Femur (tissue), 1 donor: Measurements from ENCODE around the gene SYCP2.

ENCODE experiments used
- DNase-seq: peaks from one replicate; pipeline ENCODE4 v3.0.0-alpha.2; 2017

The SYCP2 gene

DNA sequence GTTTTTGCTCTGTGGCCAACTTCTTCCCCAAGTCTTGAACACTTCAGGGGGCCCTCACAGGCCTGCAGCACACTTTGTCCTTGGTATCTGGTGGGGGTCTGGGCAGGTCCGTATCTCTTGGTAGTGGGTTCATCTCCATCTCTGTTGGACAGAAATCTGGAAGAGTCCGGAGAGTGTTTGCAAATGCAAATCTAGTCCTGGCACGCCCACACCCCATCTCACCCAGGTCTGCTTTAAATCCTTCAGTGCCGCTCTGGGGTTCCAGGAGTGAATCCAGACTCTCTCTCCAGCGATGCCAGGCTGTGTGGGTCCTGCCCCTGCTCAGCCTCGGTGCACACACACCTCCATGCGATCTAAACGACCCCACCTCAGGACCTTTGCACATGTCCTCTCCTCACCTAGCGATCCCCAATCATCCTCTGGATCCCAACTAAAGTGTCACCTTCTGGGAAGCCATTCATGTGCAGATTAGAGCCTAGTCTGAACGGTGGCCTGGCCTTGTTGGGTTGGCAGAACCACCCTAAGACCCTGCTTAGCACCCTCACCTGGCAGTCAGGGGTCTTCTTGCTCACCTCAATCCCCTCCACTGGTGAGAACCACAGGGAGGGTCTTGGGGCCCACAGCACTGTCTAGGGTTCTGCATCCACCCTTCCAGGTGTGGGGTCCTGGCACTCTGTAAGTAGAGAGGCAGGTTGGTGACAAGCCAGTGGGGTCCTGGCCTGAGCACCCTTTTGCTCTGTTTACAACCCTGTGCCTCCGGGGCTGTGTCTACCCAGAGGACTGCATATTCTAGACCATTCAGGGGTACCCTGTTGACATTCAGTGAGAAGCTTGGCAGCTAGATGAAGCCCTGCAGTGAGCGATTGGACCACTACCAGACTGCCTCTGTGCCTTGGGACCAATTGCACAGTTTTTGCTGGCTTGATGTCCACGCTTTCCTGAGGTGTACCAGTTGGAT lies 100.8 kb downstream of the SYCP2 start:
- DNase-seq, result no peak

DNA sequence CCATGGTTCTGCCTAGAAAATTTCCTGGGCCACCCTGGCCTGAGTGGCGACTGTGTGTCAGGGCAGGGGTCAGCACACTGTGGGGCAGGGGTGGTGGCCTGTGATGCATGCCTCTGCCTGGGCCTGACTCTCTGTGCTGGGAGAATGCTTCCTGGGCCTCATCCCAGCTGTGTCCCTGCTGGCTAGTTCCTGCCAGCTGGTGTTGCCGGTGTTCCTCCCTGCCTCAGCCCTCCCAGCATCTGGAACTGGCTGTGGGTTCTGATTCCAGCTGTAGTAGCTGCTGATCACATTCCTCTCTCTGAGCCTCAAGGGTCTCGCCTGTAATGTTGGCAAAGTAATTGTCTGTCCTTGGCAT lies 101.5 kb downstream of the SYCP2 start:
- DNase-seq, result peak; percentile 72

DNA sequence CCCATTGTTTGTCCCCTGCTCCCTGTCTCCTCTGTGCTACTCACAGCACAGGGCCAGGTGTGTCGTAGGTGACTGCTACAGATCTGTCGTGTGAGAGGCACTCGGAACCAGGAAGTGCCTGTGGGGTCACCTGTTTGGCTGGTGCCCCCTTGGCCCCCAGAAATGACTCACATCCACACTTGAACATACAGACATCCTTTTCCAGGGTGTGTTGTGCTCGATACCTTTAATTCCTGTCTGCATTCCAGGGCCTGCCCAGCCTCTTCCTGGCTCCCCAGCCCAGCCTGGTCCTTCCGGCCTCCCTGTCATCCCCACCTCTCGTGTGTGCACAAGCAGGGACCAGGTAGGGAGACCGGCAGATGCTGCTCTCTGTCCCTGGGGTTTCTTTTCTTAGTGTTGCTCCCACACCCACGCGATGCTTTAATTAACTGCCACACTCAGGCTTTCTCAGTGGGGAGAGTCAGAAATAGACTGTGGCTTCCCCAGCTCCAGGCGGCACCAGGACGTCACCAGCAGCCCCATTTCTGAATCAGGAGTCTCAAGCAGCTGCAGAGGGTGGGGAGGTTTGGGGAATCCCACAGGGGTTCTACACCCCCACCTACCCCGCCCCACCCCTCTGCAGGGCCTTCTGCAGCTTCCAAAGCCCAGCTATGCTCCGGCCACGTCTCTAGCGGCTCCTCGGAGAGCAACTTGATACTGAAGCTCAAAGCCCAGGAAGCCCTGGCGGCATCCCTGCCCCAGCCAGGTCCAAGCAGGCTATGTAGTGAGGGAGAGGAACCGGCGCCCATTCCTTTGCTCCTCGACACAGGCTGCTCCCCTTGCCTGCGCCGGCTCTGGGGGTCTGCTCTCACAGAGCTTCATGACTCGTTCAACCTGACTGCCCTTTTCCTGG lies 102.2 kb downstream of the SYCP2 start:
- peak; percentile 45 for DNase-seq

- no peak for DNase-seq
Observed at GRCh38 chr20:59830665-59831023, 102.8 kb downstream of the SYCP2 start.

GRCh38 chr20:59829786-59830664 lies 103.4 kb downstream of the SYCP2 start:
- no peak for DNase-seq

DNA sequence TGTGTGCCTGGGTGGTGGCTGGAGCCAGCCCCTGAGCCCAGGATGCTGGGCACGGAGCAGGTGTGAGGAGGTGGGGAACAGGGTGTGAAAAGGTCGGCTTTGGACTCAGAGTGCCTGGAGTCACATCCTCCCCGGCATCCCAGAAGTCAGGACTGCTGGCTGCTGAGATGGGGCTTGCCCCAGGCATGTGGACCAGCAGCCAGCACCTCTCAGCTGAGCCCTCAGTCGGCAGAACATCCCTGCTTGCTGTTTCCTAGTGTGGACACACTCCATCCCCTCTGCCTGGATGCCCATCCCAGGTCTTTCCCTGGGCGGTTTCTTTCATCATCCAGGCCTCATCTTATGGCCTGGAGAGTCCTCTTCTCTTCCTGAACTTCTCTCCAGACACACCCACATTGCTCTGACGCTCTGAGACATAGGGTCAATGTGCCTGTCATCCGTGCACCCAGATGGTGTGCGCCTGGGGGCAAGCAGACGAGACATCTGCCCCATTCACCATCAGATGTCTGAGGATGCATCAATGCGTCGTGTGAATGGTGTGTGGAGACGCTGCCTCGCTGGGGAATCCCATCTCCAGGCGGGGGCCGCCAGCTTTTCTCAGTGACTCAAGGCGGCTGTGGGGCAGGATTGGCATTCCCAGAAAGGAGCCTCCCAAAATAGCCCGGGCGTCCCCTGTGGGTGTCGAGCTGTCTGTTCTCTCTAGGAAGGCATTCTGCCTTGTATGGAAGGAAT lies 104.2 kb downstream of the SYCP2 start:
- DNase-seq, result no peak

- no peak for DNase-seq
Observed at GRCh38 chr20:59828125-59829053, 105.0 kb downstream of the SYCP2 start.

GRCh38 chr20:59827138-59828056 lies 106.0 kb downstream of the SYCP2 start:
- DNase-seq, result no peak

GRCh38 chr20:59825944-59826759 lies 107.3 kb downstream of the SYCP2 start:
- DNase-seq, result peak; percentile 50

GRCh38 chr20:59825563-59825920 lies 107.9 kb downstream of the SYCP2 start:
- no peak for DNase-seq

- DNase-seq, result no peak
Observed at GRCh38 chr20:59824711-59825562, 108.5 kb downstream of the SYCP2 start.

GRCh38 chr20:59823491-59824259 lies 109.8 kb downstream of the SYCP2 start:
- DNase-seq, result no peak

GRCh38 chr20:59823030-59823423 lies 110.4 kb downstream of the SYCP2 start:
- DNase-seq, result no peak

DNA sequence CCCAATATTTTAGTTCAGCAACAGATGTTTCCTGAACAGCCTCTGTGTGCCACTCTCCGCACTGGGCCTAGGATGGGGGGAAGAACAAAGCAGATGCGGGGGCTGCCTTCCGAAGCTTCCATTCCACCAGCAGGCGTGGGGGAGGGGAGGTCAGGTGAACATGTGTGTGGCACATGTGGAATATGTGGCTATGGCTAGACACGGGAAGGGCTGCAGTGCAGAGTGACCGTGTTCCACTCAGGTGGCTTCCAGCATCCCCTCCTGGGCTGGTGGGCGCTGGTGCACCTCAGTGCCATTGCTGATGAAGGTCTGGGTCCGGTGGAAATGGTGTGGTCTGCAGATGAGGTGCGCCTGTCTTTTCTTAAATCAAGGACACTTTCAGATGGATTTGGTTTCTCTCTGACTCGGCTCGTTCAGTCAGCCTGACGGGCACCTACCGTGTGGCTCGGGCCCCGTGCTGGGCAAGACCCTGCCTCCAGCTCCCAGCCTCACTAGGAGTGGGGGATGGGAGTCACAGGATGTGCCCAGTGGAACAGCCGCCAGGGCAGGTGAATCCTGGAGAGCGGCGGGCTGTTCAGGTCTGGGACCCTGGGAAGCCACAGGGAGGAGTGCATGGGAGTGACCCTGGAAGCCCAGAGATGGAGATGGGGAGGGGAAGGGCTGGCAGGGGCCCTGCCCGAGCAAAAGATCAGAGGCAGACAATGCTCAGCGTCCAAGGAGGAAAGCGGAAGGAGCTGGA lies 111.0 kb downstream of the SYCP2 start:
- DNase-seq, result no peak

GRCh38 chr20:59821788-59822187 lies 111.6 kb downstream of the SYCP2 start:
- no peak for DNase-seq

DNA sequence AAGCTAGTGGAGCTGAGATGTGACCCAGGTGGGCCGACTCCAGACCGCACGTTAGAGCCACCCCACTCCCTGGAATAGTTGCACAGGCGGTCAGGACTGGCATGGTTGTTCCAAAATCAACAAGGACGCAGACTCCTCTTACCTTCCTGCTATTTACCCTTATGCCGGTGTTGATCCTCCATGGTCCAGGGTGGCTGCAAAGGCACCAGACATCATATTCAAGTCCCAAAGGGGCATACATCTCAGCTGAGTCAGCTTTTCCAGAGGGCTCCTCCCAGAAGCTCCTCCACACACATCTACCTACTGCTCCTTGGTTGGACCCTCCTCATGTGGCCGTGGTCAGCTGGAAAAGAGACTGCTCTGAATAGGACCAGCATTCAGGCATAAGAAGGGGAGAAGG lies 112.2 kb downstream of the SYCP2 start:
- no peak for DNase-seq
